Activated T-helper 1 cell treated with Interleukin-2 at 50 U/mL for 16 hours (primary cell): ENCODE measurements around the gene EFCAB6.

Experiments used
- DNase-seq: peaks from one replicate; pipeline ENCODE4 v3.0.0-alpha.2; 2020; ENCODE audit warnings: low read depth

EFCAB6 gene

DNA sequence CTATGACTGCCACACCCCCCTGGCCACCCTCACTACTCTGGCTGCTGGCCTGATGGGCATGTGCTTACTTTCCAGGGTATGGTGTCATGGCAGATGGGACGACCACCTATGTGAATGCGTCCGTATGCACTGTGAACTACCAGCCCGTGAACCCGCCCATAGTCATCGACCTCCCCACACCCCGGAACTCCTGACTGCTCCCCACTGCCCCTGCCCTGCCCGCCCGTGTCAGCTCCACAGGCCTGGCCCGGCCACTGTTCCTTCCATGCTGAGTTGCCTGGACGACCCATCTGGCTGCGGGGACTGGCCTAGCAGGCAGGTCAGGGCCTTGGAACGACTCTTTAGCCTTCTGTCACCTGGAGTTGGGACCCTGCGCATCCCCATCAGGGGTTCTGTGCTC is 306.7 kb downstream of the EFCAB6 start:
- no peak for DNase-seq

DNA sequence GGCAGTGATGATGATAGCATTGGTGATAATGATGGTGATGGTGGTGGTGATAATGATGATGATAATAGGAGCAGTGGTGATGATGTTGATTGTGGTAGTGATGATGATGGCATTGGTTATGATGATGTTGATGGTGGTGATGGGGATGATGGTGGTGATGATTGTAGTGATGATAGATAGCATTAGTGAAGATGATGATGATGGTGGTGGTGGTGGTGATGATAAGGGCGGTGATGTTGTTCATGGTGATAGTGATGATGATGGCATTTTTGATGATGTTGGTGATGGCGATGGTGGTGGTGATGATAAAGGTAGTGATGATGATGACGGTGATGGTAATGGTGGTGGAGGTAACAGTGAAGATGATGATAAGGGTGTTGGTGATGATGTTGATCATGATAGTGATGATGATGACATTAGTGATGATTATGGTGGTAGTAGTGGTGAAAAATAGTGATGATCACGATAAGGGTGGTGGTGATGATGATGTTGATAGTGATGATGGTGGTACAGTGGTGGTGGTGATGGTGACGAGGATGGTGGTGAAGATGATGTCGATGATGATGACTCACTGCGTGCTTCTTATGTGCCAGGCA is 307.3 kb downstream of the EFCAB6 start:
- no peak for DNase-seq

DNA sequence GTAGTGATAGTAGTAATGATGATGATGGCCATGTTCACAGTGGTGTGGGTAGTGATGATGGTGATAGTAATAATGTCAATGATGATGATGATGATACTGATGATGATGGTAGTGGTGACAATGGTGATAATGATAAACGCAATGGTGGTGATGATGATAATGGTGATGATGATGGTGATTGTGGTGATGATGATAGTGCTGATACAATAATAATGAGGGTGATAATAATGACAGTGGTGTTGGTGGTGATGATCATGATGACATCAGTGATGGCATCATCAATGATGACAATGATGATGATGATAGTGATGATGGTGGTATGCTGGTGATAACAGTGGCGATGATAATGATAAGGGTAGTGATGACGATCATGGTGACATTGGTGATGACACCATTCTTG is 308.0 kb downstream of the EFCAB6 start:
- DNase-seq: no peak

DNA sequence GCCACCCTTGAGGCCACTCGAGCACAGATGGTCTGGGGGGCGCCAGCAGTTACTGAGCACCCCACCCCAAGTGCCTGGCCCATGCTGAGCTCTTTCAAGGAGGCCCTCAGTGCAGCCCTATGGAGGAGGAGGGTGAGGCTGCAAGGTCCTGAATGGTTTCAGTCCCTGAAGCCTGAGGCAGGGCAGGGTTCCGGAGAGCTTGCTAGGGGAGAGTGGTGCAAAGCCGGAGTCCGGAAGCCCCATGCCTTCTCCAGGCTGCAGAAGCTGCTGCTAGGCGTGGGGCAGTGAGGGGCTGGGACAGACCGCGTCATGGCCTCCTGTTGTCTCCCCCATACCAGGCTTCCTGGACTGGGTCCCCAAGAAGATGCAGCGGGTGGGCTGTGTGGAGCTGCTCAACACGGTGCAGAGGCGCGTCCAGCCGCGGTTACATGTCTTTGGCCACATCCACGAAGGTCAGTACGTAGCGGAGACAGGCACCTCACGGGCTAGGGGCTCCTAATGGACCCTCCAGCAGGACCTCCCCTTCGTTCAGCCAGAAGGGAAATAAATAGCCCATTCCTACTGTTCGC is 309.7 kb downstream of the EFCAB6 start:
- no peak for DNase-seq

DNA sequence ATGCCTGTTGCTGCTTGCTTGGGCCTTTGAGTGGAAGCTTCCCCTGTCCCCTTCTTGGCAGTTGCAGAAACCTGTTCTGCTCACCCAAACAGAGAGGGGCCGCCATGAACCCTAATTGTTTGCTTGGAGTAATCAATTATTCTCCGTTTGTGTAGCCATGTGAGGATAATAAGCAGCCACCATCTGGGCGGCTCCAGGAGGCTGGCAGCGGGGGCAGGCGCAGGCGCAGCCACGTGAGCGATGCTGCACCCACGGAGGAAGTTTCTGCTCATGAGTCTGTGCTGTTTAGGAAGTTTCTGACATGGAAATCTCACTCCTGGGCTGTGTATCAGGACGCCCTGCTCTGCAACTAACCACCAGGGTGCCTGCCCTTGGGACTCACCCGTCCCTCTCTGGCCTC is 310.2 kb downstream of the EFCAB6 start:
- DNase-seq: no peak

DNA sequence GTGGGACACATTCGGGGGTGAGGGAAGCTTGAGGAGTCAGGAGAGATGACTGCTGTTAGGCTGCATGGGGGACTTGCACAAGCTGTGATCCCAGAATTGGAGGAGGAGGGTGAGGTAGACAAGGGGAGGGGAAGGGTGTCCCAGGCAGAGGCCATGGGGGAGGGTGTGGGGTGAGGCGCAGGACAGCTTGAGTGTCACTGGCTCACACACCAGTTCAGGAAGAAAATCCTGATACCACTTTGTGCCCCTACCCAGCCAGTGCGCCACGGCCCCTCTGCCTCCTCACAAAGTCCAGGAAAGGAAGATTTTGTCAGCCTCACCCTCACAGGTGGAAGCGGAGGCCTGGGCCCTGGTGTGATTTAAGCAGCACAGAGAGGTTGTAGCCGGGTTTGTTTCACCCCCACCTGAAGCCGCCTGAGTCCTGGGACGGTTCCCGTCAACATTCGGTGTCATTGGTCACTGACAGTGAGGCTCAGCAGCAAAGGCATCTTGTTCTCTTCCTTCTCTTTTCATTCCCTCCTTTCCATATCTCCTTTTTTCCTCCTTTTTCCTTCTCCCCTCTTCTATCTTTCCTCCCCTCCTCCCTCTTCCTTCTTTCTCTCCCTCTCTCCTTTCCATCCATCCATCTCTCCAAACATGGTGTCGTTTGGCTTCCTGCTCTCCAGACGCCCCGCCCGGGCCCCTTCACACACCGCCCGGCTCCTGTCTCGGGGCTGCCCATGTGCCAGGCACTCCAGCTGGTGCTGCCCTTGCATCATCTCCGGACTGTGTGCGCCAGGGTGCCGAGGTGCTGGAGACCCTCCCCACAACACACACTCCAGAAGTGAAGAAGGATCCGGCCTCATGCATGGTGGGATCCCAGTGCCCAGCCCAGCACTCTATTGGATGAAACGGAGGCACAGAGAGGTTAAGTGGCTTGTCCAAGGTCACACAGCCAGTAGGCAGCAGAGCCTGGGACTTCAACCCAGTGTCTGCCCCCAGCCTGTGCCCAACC is 311.0 kb downstream of the EFCAB6 start:
- no peak for DNase-seq

DNA sequence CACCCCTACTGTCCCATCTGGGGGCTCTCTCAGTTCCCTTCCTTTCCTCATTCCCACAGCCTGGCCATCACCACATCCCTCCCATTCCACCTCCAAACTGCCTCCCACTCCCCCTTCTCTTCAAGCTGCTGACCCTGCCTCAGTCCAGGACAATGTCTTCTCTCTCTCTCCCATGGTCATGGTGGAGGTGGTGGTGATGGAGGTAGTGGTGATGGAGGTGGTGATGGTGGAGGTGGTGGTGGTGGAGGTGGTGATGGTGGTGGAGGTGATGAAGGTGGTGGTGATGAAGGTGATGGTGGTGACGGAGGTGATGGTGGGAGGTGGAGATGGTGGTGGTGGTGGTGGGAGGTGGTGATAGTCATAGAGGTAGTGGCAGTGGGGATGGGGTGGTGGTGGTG is 313.2 kb downstream of the EFCAB6 start:
- no peak for DNase-seq

DNA sequence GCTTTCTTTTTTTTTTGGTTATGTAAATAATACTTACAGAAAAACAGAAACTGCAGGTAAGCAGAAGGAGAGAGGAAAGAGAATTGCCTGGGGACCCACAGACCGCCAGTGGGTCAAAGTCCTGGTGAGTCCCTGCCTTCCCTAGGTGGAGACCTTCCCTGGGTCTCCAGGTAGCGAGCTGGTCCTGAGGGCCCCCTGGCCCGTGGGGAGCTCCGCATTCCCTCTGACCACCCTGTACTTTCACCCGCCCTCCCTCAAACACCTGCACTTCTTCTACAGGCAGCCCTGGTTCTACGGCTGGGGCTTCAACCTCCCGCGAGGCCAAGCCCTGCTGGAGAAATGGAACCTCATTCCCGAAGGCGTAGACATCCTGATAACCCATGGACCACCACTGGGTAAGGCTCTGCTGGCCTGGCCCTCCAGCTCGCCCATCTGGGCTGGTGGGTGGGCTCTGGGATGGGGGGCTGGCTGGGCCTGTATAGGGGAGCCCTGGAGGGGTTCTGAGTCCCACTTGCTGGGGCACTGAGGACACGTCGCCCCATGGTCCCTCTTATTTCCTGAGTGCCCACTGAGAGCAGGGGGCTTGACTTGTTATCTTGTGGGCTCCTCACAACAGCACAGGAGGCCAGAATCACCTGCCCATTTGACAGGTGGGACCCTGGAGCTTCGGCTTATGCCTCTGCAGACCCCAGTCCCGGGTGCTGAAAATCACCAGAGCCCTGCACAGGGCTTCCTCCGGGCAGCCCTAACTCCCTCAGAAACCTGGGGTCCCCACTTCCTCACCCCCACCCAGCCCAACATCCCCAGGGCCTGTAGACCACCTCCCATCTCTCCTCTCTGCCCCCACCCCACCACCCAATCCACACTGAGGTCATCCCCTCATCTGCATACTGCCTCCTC is 313.9 kb downstream of the EFCAB6 start:
- no peak for DNase-seq

DNA sequence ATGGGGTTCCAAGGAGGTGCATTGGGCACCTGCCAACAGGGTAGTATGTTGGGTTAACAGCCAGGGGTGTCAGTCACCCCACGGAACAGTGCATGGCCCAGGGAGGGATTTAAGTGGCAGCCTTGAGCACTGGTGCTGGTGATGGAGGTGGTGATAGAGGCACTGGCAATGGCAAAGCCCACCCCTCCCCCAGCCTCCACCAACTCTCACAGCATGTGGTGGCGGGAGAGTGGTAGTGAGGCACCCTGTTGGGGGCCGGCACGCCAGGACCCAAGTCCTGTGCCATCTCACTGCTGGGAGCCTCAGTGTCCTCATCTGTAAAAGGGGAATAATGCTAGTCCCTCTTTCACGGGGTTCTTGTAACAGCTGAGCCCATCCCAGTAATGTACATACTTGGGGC is 318.8 kb downstream of the EFCAB6 start:
- no peak for DNase-seq

DNA sequence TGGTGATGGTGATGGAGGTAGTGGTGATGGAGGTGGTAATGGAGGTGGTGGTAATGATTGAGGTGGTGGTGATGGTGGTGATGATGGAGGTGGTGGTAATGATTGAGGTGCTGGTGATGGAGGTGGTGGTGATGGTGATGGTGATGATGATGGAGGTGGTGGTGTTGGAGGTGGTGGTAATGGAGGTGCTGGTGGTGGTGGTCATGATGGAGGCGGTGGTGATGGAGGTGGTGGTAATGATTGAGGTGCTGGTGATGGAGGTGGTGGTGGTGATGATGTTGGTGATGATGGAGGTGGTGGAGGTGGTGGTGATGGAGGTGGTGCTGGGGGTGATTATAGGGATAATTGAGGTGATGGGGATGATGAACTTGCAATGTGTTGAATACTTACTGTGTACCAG is 320.4 kb downstream of the EFCAB6 start:
- no peak for DNase-seq

DNA sequence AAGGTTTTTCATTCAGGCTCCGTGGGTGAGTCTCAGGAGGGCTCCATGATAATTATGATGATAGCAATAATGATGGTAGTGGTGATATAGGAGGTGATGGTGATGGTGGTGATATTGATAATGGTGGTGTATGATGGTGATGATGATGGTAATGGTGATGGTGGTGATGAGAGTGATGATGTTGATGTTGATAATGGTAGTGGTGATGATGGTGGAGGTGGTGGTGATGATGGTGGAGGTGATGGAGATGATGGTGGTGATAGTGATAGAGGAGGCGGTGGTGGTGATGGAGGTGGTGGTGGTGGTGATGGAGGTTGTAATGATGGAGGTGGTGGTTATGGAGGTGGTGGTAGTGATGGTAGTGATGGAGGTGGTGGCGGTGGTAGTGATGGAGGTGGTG is 320.9 kb downstream of the EFCAB6 start:
- no peak for DNase-seq

DNA sequence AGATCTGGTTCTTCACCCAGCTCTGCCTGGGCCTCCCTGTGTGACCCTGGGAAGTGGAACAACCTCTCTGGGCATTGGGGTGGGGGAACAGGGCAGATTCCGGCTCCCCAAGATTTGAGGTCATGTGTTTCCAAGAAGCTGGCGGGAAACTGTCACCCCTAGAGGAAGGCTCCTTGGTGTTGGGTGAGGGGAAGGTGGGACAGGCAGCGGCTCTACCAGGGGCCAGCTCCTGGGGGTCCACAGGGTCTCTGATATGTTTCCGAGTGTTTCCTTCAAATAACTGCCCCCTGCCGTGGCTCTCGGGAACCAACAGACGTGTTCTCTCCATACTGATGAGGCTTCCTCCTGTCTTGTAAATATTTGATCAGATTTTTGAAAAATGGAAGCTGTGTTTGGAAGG is 321.8 kb downstream of the EFCAB6 start:
- no peak for DNase-seq

DNA sequence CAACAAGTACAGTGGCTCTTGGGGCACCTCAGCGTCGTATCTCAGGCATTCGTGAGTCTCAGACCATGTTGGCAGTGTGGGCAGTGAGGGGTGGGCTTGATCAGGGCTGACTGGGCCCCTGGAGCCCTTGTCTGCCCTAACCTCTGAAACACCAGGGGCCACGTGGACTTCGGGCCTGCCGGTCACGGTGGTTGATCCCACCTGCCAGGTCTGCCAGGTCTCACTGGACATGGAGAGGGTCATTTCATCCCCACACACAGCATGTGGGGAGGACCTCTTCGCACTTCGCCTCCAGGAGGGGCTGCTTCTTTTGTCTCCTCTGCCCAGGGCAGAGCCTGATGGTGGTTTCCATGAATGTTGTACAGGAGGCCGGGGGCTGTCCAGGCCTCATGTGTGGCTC is 323.2 kb downstream of the EFCAB6 start:
- DNase-seq: no peak

DNA sequence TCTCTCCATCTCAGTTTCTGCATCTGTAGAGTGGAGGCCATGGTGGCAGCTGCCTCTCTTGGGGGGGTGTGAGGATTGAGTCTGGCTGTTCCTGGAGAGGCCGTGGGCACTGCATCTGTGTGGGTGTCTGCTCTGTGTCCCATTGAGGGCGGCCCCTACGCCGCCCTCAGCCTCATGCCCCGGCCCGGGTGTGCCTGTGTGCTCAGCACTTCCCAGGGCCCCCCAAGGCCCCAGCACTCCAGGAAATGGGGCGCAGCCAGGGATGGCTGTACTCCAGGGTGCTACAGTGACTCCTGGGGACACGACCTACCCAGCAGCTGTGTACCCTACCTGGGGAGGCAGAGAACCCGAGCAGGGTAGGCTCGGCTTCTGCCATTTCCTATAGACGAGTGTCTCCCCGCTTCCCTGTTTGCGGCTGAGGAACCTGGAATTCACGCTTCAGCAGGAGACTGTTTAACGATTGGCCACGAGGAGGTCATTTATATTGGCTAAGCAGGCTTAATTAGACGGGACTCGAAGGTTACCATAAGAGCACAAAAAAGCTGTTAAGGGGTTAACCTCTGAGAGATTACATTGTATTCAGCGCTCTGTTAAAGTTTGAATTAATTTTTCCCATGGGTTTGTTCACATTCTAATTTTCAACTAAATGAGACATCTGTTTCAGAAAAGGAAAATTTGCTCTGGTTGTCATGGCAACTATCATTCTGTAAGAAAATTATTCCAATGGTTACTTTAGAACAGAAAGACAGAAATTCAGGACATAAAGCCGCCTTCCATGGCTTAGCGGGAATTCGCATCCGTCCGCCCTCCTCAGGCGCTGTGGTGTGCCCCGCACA is 323.9 kb downstream of the EFCAB6 start:
- DNase-seq: no peak

DNA sequence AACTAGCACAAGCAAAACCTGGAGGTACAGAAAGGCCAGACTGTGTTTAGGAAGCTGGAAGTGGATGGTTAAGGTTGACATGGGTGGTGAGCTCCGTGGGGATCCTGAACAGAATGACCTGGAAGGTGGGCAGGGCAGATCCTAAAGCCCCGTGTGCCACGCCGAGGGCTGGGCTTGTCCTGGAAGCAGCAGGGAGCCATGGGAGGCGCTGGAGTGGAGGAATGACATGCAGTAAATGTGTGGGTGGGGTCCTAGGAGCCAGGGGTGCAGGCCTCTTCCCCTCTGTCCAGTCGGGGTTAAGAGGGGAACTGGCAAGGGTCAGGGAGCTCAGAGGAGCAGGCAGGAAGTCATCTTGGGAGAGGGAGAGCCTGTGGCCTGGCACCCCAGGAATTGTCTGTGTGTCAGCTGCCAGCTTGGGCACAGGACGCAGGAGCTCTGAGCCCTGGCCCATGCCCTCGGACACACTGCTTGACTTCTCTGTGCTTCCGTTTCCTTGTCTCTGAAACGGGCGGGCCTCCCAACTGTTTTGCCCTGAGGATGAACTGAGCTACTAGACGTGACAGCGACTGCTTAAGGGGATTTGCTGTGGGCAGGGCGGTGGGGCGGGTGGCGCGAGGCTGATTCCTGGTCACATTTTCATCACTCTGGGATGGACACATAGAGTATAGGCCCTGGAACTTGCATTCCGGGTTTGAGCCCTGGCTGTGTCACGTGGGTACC is 324.6 kb downstream of the EFCAB6 start:
- DNase-seq: no peak

DNA sequence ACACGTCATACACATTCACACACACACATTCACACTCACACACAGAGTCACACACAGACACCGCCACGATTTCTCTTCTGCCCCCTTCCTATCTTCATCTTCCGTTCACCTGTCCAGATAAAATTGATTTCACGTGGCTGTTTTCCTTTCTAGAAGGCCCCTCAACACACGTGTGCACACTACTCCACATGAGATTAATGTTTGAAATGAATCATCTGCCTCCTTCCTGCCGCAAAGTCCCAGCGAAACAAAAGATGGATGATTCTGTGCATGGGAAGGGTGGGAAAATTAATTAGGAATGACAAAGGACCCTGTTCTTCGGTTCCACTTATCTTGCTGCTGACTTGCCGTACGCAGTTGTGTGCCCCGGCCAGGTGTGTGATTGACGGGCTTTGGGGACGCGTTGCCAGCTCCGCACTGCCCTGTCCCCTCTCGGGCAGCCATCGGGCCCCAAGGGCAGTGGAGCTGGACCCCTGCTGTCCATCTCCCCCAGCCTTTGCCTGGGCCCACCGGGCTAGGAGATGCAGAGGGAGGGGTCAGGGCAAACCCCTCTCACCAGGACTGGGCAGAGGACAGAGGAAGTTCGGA is 326.5 kb downstream of the EFCAB6 start:
- DNase-seq: no peak

DNA sequence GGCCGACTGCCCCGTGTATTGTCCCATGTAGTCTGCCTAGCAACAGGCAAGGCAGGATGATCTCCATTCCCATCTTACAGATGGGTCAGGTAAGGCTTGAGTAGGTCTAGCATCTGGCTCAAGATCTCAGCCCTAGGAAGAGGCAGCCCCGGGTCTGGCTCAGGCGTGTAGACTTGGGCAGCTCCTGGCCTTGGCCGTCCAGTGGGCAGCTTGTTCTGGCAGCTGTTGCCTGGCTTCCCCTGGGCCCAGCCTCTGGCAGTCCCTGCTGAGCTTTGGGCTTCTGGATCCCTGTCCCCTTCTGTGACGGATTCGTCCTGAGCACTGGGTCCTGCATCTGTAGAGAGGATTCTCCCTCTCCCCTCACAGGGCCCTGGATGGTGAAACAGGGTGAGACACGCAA is 327.9 kb downstream of the EFCAB6 start:
- DNase-seq: no peak

DNA sequence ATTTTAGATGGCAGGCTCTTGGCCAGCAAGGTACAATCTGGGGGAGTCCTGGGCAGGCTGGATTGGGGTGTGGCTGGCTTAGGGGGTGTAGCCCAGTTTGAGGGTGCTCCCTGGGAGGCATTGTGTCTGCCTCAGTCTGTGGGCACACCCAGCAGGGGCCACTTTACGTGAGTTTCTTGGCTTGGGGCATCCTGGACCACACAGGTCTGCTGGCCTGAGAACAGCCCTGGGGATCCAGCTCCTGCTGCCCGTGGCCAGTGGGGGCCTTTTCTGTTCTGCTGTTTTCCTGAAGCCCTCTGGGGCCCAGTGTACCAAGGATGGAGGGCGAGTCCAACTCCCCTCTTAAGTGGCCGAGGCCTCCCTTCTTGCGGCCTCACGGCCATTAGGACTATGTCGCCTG is 328.4 kb downstream of the EFCAB6 start:
- DNase-seq: no peak

DNA sequence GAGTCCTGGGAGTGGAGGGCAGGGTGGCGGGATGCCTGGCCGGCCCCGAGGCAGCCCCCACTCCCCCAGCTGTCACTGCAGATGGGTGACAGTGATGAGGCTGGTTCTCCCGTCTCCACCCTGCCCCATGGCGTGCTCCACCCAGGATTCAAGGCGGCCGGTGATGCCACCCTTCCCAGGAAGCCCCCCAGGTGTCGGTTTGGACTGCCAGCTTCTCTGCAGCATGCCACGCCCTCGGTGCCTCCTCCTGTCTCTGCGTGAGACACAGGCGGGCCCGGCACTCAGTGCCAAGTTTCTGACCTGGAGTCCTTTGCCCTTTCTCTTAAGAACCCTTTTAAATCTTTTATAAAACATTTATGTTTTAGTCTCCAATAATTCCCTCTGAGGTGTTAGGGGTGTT is 328.8 kb downstream of the EFCAB6 start:
- no peak for DNase-seq

DNA sequence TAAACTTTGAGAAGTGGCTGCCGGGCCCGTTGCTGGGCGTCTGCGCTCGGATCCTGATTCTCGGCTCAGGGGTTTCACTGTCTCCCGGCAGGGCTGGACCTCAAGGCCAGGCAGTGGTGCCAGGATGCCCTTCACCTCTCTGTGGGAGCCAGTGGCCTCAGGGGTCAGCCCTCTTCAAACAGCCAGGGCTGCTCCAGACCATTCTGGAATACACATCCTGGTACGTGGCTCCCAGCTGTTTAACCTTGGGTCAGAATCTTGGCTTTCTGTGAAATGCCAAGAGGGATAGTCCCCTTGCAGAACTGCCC is 329.8 kb downstream of the EFCAB6 start:
- DNase-seq: no peak
